ENCODE data around the gene DENR.
A peak's percentile ranks its signal among the peaks of the same experiment; 100 is the strongest.
"Not testable (repeated sequence)": the region's sequence is repeated elsewhere in the genome, so short reads cannot be mapped to it uniquely, and the experiment has no call there.

Gene DENR

DNA sequence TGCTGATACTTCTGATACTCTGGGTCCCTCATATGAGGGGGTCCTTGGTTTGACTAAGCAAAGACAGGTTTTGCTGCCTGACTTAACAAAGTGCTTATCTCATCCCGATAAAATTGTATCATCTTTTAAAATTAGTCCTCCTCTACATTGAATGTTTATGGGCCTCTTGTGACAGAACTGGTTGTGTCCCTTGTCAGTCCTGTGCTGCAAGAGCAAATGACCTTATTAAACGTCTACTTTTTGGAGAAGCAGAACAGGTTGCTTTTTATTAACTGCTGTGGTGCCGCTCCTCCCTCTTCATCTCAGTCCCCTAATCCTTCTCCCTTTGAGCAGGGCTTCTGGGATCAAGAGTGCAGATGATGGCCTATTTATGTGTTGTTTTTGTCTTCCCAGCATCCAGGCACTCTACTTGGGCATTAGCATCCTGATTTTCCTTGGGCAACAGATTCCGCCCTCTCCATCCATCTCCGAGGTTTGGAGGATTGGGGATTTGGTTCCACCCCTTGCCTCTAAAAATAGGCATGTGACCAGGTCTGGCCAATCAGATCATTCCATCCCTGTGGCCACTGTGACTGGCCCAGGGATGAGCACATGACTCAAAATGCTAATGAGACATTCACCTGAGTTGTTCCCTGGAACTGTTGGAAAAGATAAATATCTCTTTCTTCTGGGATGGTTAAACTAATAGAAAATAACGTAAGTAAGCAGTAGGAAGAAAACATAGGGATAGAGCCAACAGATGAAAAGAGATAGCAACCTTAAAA lies 2.9 kb upstream of the DENR start:
- no peak overlapping the region for H3K4me3 ChIP-seq (ENCODE audit: low read length)
- DNase-seq (ENCODE audit: low read depth): no peak
- no peak for TF ChIP-seq CTCF (IDR thresholded peaks at IDR 0.05; ENCODE audit: insufficient read depth, low read depth, low read length, missing control alignments)

GRCh38 chr12:122750781-122751515 lies 1.7 kb upstream of the DENR start:
- H3K4me3 ChIP-seq (ENCODE audit: low read length); DNase-seq (ENCODE audit: low read depth): not testable (repeated sequence)

GRCh38 chr12:122753319-122753650 lies 661 bp downstream of the DENR start:
- H3K4me3 ChIP-seq (ENCODE audit: low read length): peak overlapping the region; percentile 98
- no peak for TF ChIP-seq CTCF (IDR thresholded peaks at IDR 0.05; ENCODE audit: insufficient read depth, low read depth, low read length, missing control alignments)
- DNase-seq (ENCODE audit: low read depth): no peak

GRCh38 chr12:122754790-122755189 lies 2.2 kb downstream of the DENR start:
- no peak for DNase-seq (ENCODE audit: low read depth)
- no peak for TF ChIP-seq CTCF (IDR thresholded peaks at IDR 0.05; ENCODE audit: insufficient read depth, low read depth, low read length, missing control alignments)
- H3K4me3 ChIP-seq (ENCODE audit: low read length): no peak overlapping the region

DNA sequence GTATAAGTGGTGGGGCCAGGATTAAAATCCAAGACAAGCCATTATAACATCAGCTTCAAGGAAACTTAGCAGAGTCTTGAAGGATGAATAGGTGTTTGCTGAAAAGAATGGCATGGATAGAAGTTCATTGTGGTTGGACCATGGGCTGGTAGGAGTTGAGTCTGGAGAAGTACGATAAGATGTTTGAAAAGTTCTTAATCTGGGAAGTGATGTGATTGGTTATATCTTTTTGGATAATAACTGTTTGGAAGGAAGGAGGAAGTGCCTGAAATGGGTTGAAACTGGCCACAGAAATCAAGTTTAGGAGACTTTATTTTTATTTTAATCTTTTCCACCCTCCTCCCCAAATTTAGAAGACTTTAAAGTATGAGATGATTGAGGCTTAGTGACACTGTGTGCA lies 4.9 kb downstream of the DENR start:
- no peak overlapping the region for H3K4me3 ChIP-seq (ENCODE audit: low read length)
- no peak for DNase-seq (ENCODE audit: low read depth)
- no peak for TF ChIP-seq CTCF (IDR thresholded peaks at IDR 0.05; ENCODE audit: insufficient read depth, low read depth, low read length, missing control alignments)

GRCh38 chr12:122785503-122785902 lies 32.9 kb downstream of the DENR start:
- DNase-seq (ENCODE audit: low read depth): no peak
- H3K4me3 ChIP-seq (ENCODE audit: low read length): no peak overlapping the region
- TF ChIP-seq CTCF (IDR thresholded peaks at IDR 0.05; ENCODE audit: insufficient read depth, low read depth, low read length, missing control alignments): no peak

DNA sequence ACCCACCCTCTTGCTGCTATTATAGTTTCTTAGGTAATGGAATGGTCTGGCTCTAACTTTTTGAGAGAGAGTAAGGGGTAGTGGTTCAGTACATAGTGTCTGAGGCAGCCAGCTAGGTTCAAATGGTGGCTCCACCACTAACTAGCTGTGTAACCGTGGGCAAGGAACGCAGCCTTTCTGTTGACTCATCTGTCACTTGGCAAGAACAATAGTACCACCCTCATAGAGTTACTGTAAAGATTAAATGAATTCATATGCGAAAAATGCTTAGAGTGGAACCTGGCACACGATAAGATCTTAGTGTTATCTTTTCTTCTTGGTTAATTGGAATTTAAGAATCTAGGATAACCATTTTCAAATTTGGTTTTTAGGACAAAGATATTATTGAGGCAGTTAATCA lies 35.8 kb downstream of the DENR start:
- peak; percentile 56 for DNase-seq (ENCODE audit: low read depth)
- TF ChIP-seq CTCF (IDR thresholded peaks at IDR 0.05; ENCODE audit: insufficient read depth, low read depth, low read length, missing control alignments): no peak
- no peak overlapping the region for H3K4me3 ChIP-seq (ENCODE audit: low read length)
